ENCODE measurements around the gene ADH4.
"Not testable (repeated sequence)": the region's sequence is repeated elsewhere in the genome, so short reads cannot be mapped to it uniquely, and the experiment has no call there.

Gene ADH4

DNA sequence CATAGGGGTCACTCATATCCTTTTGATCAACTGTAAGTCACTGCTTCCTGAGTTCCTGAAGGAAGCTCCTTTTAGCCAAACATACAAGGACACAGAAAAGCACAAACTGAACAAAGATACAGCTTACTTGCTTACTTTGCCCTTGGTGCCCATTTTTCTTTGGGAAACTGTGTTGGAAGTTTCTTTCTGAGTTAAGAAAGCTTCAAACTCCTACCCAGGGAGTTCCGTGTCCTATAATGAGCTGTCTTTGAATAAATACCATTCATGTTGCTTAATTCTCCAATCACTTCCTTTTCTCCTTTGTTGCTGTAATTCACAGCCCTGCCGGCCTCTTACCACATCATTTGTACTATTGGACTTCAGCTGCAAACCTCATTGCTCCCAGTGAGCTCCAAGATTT lies at the start of gene ADH4:
ADH4 (minus strand) TSS at position 228 of the 400 bp plus-strand sequence; CDS start at position 153, 75 bp downstream.
- DNase-seq (ENCODE audit: low read depth), result no peak

DNA sequence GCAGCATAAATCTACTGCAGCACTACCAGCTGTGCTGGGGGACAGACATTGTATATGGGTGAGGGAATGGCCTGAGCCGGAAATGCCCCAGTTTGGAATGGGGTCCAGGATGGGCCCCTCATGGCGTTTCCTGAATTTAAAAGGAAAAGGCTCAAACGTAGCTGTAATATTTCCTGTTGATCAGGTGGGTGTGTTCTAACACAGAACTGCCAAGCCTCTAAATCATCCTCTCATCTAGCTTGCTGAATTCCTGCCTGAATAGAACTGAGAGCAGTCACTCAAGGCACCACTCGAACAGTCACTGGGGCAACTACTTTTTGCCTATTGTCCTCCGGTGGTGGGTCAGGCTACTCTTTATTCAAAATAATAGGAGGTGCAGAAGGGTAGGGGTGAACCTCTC lies 46.2 kb upstream of the ADH4 start:
- no peak for DNase-seq (ENCODE audit: low read depth)

DNA sequence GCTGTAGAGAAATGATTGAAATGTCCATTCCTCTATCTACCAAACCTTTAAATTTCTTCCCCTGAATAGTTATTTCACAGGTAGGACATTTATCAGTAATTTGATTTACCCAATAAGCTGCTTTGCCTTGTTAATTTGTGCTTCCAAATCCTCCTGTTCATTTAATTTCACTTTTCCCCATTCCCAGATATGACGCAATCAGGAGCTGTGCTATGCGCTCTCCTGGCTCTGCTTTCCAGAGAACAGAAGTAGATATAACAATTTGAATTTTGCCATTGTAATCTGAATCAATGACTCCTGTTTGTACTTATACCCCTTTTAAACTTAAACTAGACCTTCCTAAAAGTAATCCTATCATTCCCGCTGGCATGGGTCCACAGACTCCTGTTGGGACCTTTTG lies 45.8 kb upstream of the ADH4 start:
- not testable (repeated sequence) for DNase-seq (ENCODE audit: low read depth)

DNA sequence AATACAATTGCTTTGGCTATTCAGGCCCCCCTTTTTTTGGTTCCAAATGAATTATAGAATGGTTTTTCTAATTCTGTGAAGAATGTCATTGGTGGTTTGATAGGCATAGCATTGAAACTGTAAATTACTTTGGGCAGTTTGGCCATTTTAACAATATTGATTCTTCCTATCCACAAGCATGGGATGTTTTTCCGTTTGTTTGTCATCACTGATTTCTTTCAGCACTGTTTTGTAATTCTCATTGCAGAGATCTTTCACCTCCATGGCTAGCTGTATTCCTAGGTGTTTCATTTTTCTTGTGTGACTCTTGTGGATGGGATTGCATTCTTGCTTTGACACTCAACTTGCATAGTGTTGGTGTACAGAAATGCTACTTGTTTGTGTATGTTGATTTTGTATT lies 41.9 kb upstream of the ADH4 start:
- no peak for DNase-seq (ENCODE audit: low read depth)

DNA sequence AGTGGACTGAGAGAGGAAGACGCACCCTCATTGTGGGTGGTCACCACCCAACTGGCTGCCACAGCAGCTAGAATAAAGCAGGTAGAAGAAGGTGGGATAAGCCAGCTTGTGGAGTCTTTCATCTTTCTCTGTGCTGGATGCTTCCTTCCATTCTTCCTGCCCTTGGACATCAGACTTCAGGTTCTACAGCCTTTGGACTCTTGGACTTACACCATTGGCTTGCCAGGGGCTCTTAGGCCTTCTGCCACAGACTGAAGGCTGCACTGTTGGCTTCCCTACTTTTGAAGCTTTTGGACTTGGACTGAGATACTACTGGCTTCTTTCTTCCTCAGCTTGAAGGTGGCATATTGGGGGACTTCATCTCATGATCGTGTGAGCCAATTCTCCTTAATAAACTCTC lies 41.5 kb upstream of the ADH4 start:
- DNase-seq (ENCODE audit: low read depth), result no peak

DNA sequence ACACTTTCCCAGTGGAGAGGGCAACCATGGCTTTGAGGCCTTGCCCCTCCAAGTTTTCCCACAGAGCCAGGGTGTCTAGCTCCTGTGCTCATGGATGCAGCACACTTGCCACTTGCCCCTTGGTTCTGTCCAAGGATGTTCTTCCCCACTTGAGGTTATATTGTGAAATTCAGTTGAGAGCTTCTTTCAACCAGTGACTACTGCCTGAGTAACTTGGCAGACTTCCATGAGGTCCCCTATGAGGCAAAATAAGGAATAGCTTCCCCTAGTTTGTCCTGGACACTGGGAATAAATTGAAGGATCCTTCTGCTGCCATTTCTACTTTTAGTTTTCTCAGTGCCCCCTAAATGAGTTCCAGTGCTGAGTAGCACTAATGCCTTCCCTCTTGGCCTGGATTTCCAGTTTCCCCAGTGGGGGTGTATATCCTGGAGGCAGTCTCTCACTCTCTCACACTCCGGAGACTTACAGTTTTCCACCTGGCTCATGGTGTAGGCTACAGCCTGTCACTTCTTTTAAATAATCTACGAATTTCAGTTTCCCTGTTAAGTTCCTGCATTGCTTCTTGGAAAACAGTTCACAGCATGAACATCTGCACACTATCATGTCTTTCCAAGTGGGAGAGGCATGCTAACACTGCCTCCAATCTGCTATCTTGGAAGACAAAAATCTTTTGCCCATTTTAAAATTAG lies 36.4 kb upstream of the ADH4 start:
- no peak for DNase-seq (ENCODE audit: low read depth)

DNA sequence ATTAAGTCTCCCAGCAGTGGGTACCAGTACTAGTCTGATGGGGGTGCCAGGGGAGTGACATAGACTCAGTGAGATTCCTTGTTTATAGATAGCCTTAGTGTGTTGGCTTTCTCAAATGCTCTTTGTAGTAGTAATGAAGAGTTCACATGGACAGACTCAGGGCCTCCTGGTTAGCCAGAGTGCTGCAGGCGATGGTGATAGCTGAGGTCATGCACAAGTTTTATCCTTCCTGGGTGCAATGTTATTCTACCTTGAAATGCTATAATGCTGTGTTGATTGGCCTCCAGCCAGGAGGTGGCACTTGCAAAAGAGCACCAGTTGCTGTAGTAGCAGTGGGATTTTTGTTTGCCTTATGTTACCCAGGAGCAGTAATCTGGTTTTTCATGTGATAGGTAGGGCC lies 35.5 kb upstream of the ADH4 start:
- no peak for DNase-seq (ENCODE audit: low read depth)

DNA sequence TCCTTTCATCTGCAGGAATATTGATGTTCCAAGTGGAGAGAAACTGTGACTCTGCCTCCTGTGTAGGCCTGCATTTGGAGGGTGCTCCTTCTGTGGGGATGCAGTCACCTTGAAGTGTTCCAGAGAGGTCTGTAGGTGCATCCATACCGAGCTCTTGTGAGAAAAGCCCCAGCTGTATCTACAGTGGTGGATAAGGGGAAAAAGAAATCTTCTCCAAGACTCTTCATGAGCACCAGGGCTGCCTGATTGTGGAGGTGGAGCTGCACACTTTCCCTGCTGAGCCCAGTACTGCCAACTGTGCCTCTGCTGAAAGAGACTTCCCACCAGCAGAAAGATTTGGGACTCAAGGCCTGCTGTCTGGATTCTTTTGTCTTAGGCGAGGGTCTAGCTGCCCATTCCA lies 35.1 kb upstream of the ADH4 start:
- no peak for DNase-seq (ENCODE audit: low read depth)

DNA sequence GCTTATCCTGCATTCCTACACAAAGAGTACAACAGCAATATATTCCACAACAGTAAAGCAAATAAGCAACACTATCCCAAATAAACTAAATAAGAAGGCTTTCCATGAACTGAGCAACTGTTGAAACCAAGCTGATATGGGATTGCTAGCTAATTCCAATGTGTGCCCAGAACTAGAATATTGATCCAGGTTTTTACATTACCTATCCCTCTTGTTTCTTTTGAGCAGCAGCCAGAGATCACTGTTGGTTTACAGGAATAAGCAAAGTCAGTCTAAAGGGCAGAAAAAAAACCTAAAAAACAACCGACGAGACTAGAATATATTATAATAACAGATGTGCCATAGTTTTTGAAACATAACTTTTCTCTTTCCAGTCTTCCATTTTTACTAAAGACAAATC lies 22.4 kb upstream of the ADH4 start:
- DNase-seq (ENCODE audit: low read depth), result no peak

DNA sequence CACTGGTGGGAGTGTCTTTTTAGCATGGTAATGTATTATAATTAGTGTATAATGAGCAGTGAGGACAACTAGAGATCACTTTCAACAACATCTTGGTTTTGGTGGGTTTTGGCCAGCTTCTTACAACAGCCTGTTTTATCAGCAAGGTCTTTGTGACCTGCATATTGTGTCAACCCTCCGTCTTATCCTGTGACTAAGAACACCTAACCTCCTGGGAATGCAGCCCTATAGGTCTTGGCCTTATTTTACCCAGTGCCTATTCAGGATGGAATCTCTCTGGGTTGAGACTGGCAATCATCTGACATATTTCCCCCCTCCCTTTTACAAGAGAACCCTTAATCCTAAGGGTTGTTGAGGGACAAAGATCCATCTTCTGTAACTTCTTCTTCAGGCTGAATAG lies 21.9 kb upstream of the ADH4 start:
- no peak for DNase-seq (ENCODE audit: low read depth)

DNA sequence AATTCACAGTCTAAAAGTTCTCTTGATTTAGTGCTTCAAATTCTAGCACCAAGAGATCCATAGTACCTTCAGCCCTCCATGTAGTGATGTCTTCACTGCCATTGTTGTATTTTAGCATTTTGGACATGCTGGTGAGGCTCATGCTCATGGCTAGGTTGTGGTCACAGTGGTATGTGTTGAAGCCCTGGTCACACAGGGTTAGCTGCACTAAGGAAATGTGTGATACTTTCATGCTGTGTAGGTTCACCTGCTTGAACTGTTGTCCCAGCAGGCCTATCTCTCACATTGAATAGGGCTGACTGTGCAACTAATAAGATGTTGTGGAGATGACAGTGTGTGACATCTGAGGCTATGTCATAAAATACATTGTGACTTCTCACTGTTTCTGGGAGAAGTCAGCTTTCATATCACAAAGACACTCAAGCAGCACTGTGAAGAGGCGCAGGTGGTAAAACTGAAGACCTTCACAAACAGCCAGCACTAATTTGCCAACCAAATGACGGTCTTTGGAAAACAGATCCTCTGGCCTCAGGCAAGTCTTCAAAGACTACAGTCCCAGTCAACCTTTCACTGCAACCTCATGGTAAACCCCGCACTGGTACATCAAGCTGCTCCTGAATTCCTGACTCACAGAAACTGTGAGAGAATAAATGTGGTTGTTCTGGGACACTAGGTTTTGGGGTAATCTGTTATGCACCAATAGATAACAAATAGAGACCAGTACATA lies 17.4 kb upstream of the ADH4 start:
- no peak for DNase-seq (ENCODE audit: low read depth)

DNA sequence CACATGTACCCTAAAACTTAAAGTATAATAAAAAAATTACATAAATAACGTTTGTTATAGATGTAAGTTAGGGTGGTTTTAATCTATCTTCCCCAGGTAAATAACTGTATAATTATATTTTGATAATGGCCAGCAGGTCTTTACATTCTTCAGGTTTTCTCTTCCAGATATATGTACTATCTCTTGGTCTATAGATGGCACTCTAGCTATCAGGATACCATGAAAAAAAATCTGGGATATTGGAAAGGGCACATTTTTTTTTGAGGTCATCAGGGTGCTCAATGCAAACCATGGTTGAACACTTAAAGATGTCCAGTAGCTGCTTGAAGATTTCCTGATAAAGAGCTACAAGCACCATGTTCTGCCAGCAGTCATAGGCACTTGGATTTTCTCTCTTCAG lies 15.6 kb upstream of the ADH4 start:
- no peak for DNase-seq (ENCODE audit: low read depth)

DNA sequence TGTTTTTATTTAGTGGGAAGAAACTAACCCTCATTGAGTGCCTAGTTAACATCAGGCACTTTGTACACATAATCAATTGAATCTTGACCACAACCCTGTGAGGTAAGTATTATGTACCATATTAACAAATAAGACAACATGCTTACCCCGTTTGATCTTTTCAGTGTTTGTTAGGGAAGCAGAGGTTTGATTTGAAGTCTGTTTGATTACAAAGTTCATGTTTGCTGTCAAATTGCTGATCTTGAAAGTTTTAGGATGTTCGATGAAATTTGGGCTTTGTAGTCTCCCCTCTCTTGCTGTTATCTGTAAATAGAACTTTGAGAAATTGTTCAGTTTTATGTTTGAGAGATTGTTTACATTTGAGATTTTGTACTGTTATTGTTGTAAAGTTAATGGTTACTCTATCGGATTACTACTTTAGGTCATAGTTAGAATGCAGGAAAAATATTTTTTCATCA lies 13.4 kb upstream of the ADH4 start:
- DNase-seq (ENCODE audit: low read depth), result no peak

DNA sequence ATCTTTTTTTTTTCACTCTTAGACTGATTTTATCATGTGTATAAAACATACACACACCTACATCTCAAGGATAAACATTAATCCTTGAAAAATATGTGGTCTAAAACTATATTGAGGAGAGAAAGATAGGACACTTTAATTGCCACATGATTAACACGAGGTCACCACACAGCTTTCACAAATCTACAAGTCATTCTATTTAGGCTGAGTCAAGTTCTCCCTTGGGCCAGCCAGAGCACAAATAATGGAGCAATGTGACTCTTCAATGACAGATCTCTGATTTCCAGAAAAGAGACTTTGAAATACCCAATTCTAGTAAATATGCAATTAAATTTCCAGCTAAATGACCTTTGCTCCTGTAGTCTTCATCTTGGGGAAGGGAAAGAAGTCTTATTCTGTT lies 12.9 kb upstream of the ADH4 start:
- DNase-seq (ENCODE audit: low read depth), result no peak

DNA sequence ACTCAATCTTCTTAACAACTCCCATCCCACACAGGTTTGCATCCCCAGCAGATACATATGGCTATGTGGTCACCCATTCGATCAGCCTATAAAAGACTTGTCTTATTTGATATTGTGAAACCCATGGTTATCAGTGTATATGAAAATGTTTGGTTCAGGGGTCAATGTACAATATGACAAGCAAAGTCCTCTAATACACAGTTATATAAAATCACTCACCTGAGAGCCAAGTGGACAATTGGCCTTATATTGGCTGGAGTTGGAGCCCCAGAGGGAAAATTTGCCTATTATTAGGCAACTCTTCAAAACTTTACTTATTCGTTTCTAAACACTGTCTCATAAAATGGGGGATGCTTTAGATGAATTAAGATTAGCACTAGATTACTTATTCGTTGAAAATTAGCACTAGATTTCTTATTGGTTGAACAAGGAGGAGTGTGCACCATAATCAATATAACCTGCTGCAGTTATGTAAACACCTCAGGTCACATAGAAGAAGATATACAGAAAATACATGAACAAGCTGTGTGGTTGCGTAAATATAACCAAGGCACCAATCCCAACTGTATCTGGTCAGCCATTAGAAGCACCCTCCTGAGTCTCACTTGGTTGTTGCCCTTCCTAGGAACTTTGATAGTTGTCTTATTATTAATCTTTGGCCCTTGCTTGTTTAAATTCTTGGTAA lies 10.7 kb upstream of the ADH4 start:
- no peak for DNase-seq (ENCODE audit: low read depth)

DNA sequence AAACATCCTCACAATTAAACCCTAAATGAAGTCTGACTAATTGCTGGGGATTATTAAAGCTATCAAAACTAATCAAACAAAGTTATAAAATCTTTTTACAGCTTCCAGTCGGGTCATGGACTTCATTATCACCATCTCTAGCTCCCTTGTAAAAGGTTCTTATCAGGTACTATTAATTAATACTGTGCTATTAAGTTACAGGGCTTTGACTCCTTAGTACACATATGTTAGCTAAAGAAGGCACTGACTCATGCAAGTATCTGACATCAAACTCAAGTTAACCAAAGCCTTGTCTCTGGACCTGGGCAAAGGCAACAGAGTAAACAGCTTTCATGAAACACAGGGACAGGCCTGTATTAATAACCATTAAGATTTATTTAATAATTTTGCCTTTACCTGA lies 7.9 kb upstream of the ADH4 start:
- no peak for DNase-seq (ENCODE audit: low read depth)

DNA sequence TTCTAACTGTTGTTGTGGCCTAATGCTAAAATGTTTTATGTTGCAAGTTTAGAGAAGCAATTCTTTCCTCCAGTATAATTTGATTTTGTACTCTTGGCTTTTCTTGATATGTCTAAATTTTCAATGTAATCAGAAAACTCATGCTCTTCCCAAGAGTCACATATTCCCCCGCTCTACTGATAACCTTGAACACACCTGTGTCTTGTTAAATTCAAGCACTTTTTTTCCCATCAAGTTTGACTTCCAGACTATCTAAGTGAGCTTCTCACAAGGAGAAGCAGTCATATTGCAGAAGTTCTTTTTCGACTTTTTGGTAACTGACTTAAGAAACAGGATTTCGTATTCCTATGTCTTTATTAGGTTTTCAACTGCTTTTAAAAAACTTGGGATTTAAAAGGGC lies 7.4 kb upstream of the ADH4 start:
- DNase-seq (ENCODE audit: low read depth), result no peak

DNA sequence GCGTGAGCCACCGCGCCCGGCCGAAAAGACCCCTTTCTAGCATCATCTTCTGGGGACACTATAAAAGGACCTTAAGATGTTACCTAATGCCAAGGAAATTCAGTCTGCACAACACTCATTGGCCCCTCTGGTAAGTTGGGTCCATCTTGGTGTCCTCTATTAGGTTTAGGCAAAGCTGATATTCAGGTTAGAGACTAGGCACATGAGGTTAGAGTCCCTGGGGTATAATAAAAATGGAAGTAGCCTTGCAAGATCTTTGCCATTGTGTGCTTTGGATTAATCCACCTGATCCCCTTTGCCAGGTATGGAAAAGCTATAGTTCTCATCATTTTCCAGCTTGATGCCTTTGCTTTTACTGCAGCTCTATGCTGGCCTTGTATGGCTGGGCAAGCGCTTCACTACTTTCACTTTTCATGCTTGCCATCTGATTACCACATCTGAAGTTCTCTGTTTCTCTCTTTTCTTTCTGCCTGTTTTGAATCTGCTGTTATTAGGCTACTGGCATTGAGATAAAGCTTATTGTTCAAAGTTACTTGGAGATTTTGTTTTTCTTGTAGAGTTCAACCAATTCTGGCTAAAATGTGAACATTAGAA lies 5.4 kb upstream of the ADH4 start:
- DNase-seq (ENCODE audit: low read depth), result no peak

DNA sequence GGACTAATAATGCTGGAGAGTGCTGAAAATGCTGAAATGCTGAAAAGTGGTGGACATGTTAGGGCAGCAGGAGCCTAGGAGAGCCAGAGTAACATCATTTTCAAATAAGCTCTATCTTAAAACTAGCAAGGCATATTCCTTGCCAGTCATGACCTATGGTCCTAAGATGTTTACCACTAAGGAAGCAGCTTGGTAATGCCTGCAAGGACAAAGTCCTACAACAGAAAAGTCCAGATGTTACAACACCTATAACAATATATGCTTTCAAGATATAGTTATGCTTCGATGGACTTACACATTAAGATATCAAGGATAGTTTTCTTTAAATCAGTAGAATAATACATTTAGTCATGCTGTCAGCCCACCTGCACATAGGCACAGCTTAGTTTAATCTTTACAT lies 4.5 kb upstream of the ADH4 start:
- DNase-seq (ENCODE audit: low read depth), result no peak

DNA sequence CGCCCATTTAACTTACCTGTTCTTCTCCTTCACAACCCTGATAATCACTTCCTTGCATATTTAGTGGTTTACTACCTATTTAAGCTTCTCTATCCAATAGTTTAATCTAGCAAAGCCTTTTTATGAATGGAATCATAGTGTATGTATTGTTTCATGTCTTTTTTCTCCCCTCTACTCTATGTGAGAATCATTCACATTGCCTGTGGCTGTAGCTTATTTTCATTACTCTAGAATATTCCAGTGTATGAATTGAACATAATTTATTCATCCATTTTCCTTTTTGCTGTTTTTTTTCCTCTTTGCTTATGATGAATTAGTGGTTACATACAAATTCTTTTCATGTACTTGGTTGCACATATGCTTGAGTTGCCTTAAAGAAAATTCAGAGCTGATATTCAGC lies 490 bp upstream of the ADH4 start:
- no peak for DNase-seq (ENCODE audit: low read depth)

DNA sequence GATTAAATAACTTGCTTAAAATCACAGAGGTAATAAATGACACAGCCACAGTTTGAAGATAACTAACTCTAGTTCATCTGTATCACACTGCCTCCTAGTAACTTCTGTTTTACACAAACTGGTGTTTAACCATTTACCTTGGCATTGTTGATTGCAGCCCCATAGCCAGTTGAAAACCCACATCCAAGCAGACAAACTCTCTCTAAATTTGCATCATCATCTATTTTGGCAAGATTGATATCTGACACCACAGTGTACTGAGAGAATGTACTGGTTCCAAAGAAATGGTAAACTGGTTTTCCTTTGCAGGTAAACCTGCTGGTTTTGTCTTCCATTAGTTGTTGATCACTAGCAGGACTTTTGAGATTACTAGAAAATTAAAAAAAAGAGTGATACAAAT lies 7.8 kb downstream of the ADH4 start:
- DNase-seq (ENCODE audit: low read depth), result no peak

DNA sequence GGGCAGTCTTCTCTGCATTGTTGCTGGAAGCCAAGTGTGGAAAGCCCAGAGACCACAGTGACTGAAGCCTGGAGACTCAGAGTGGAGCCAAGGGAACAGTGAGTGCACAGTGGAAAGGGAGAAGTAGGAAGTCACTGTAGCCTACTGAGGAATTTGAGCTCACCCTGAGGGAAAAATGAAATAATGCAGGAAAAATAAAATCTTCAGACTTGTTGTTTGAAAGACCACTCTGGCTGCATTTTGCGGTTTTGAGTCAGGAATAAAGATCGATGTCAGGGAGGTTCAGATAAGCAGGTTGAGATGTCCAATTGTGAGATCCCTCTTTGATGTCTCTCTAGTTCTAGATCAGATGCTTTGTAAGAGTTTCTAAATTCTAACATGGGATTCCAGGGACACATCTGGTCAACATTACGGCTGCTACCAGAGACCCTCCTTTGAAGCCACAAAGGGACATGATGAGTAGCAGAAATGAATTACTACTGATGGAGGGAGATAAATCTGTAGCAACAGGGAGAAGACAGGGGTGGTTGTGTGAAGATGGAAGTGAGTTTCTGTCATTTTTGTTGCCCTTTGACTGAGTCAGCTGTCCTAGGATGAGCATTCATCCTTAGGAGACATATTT lies 8.4 kb downstream of the ADH4 start:
- DNase-seq (ENCODE audit: low read depth), result no peak

DNA sequence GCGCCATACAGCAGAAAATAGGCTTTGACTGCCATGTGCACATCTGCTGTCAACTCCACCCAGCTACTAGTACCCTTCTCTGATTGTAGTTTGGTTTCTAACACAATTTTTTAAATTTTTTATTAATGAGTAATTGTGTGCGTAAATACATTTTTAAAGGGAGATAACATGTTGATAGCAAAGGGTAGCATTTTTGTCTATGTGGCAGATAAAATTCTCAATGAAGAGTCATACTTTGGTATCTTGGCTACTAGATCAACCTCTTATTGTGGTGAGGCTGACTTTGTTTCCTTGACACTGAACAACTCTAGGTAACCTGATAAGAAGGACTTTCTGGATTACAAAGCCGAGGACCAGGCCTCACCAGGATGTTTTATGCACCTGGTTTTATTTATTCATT lies 9.5 kb downstream of the ADH4 start:
- DNase-seq (ENCODE audit: low read depth), result no peak
